ENCODE measurements around the gene CIROP.
A peak's percentile ranks its signal among the peaks of the same experiment; 100 is the strongest.

Gene CIROP

GRCh38 chr14:23066855-23067744 is 37.7 kb downstream of the CIROP start:
- DNase-seq (ENCODE audit: low read depth) = no peak

- no peak for DNase-seq (ENCODE audit: low read depth)
Measured at GRCh38 chr14:23066368-23066767, 38.4 kb downstream of the CIROP start.

GRCh38 chr14:23063601-23064000 is 41.2 kb downstream of the CIROP start:
- DNase-seq (ENCODE audit: low read depth) = no peak

- DNase-seq (ENCODE audit: low read depth) = peak; percentile 88
Measured at GRCh38 chr14:23062002-23062401, 42.8 kb downstream of the CIROP start.

GRCh38 chr14:23060536-23061260 is 44.1 kb downstream of the CIROP start:
- DNase-seq (ENCODE audit: low read depth) = no peak

GRCh38 chr14:23058654-23059504 is 45.9 kb downstream of the CIROP start:
- no peak for DNase-seq (ENCODE audit: low read depth)

GRCh38 chr14:23057757-23058653 is 46.8 kb downstream of the CIROP start:
- DNase-seq (ENCODE audit: low read depth) = peak; percentile 72

GRCh38 chr14:23056956-23057756 is 47.6 kb downstream of the CIROP start, which contains the start of gene CDH24:
Gene CDH24 (minus strand): TSS chr14:23057520. CDS start chr14:23055733, 1,787 bp downstream.
- peak; percentile 68 for DNase-seq (ENCODE audit: low read depth)

- peak; percentile 40 for DNase-seq (ENCODE audit: low read depth)
Measured at GRCh38 chr14:23056145-23056955, 48.4 kb downstream of the CIROP start.

GRCh38 chr14:23055621-23056144 is 49.1 kb downstream of the CIROP start:
- DNase-seq (ENCODE audit: low read depth) = no peak

GRCh38 chr14:23055147-23055550 is 49.6 kb downstream of the CIROP start:
- no peak for DNase-seq (ENCODE audit: low read depth)

GRCh38 chr14:23054000-23054811 is 50.6 kb downstream of the CIROP start:
- DNase-seq (ENCODE audit: low read depth) = no peak

- no peak for DNase-seq (ENCODE audit: low read depth)
Measured at GRCh38 chr14:23053426-23053825, 51.4 kb downstream of the CIROP start.

- no peak for DNase-seq (ENCODE audit: low read depth)
Measured at GRCh38 chr14:23052671-23053070, 52.1 kb downstream of the CIROP start.

GRCh38 chr14:23052182-23052623 is 52.6 kb downstream of the CIROP start:
- DNase-seq (ENCODE audit: low read depth) = no peak

- DNase-seq (ENCODE audit: low read depth) = no peak
Measured at GRCh38 chr14:23051141-23052057, 53.4 kb downstream of the CIROP start.

Data from fibroblast of gingiva (primary cell).